Adipocyte (in vitro differentiated cells): ENCODE data around the gene SNTA1.

ENCODE experiments used
- DNase-seq: peaks from one replicate; pipeline ENCODE4 v3.0.0-alpha.2; 2015; ENCODE audit warnings: low read depth
- H3K27me3 ChIP-seq: replicated peaks from 2 replicates; pipeline ENCODE4 v1.7.0; 2013; ENCODE audit warnings: mild to moderate bottlenecking, low read length, moderate library complexity; ENCODE audit not compliant: control insufficient read depth, insufficient read depth
- H3K36me3 ChIP-seq: 2 replicates; pipeline ENCODE4 v1.7.0; 2013; ENCODE audit warnings: low read length, mild to moderate bottlenecking, moderate library complexity; ENCODE audit not compliant: control insufficient read depth, insufficient read depth, severe bottlenecking
- H3K4me1 ChIP-seq: 2 replicates; pipeline ENCODE4 v1.7.0; 2013; ENCODE audit warnings: mild to moderate bottlenecking, low read length, moderate library complexity; ENCODE audit not compliant: control insufficient read depth, insufficient read depth
- H3K4me3 ChIP-seq: 2 replicates; pipeline ENCODE4 v1.7.0; 2013; ENCODE audit warnings: mild to moderate bottlenecking, low read length, moderate library complexity
- H3K9ac ChIP-seq: 2 replicates; pipeline ENCODE4 v1.7.0; 2013; ENCODE audit warnings: mild to moderate bottlenecking, low read length, moderate library complexity
- H3K9me3 ChIP-seq: 2 replicates; pipeline ENCODE4 v1.7.0; 2013; ENCODE audit warnings: mild to moderate bottlenecking, low read length, moderate library complexity; ENCODE audit not compliant: control insufficient read depth

Gene SNTA1

DNA sequence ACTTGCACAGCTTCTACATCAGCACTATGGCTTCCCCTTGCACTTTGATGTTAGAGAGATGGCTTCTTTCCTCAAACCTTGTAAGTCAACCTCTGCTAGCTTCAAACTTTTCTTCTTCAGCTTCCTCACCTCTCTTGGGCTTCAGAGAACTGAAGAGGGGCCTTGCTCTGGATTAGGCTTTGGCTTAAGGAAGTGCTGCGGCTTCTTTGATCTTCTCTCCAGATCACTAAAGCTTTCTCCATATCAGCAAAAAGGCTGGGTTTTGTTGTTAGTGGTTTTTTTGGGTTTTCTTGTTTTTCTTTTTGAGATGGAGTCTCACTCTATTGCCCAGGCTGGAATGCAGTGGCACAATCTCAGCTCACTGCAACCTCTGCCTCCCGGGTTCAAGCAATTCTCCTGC, 66.2 kb downstream of the SNTA1 start:
- H3K4me1 ChIP-seq, result peaks cover 15% of the 10 kb centered on the region
- peaks cover 63% of the 10 kb centered on the region for H3K36me3 ChIP-seq
- DNase-seq, result no peak
- no peaks in the 10 kb centered on the region for H3K27me3 ChIP-seq
- no peaks in the 10 kb centered on the region for H3K9me3 ChIP-seq
- no peak overlapping the region for H3K9ac ChIP-seq
- H3K4me3 ChIP-seq, result no peak overlapping the region

DNA sequence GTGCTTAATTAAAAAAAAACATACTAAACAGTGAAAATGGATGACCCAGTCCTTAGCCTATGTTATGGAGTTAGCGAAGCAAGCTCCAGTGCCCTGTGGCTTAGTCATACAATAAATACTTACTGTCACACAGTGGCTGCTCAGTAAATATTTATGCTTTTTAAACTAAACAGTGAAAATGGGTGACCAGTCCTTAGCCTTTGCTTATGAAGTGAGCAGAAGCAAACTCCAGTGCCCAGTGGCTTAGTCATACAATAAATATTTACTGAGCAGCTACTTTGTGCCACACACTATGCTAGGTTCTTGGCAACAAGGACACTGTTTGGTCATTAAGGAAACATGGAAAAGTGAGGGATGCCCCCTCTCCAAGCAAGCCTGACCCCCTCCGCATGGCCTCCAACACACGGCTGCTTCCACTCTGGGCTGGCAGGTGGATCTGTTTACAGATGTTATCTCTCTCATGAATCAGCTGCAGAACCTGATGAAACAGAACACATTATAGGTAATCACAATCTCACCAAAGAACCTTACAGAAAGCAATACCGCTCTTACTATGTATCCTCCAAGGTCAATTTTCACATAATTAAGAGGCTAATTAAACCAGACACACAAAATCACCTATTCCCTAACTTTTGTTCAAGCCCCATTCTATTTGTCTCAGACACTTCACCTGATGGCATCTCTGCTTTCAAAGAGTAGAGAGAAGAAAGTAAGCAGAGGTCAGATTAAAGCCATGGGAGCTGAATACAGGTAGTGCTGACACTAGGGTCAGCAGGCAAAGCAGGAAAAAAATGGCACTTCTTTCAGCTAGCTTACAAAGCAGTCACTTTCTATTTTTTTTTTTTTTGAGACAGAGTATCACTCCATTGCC, 69.6 kb downstream of the SNTA1 start:
- DNase-seq, result peak; percentile 44
- H3K4me3 ChIP-seq, result no peak overlapping the region
- H3K36me3 ChIP-seq, result peaks cover 69% of the 10 kb centered on the region
- no peak overlapping the region for H3K9ac ChIP-seq
- H3K27me3 ChIP-seq, result no peaks in the 10 kb centered on the region
- no peaks in the 10 kb centered on the region for H3K9me3 ChIP-seq
- H3K4me1 ChIP-seq, result peaks cover 19% of the 10 kb centered on the region

DNA sequence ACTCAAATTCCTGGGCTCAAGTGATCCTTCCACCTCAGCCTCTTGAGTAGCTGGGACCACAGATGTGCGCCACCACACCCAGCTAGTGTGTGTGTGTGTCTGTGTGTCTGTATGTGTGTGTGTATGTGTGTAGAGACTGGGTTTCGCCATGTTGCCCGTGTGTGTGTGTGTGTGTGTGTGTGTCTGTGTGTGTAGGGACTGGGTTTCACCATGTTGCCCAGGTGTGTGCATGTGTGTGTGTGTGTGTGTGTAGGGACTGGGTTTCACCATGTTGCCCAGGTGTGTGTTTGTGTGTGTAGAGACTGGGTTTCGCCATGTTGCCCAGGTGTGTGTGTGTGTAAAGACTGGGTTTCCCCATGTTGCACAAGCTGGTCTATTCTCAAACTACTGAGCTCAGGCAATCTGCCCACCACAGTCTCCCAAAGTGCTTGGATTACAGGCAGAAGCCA, 70.5 kb downstream of the SNTA1 start:
- Histone ChIP-seq H3K4me3 (no peak overlapping the region), H3K9ac (no peak overlapping the region), H3K36me3 (peaks cover 62% of the 10 kb centered on the region), H3K4me1 (peaks cover 15% of the 10 kb centered on the region), H3K9me3 (no peaks in the 10 kb centered on the region), H3K27me3 (no peaks in the 10 kb centered on the region)
- no peak for DNase-seq

- no peaks in the 10 kb centered on the region for H3K27me3 ChIP-seq
- no peak overlapping the region for H3K4me3 ChIP-seq
- peaks cover 74% of the 10 kb centered on the region for H3K36me3 ChIP-seq
- H3K9me3 ChIP-seq, result no peaks in the 10 kb centered on the region
- H3K4me1 ChIP-seq, result peaks cover 14% of the 10 kb centered on the region
- DNase-seq, result no peak
- no peak overlapping the region for H3K9ac ChIP-seq
Measured at GRCh38 chr20:33370291-33370690, 73.3 kb downstream of the SNTA1 start.

DNA sequence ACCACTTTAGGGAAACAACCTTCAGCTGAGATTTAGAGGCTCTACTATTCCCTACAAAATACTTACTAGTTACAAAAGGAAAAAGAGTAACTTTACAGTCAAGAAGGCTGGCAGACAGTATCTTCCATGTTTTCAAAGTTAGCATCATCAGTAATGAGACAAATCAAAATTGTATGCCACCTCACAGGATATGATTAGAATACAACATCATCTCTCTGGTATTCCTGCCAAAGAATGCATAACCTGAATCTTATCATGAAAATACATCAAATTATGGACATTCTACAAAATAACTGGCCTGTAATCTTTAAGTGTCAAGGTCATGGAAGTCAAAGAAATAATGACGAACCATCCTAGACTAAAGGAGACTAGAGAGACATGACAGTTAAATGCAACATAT, 80.7 kb downstream of the SNTA1 start:
- Histone ChIP-seq H3K9me3 (no peaks in the 10 kb centered on the region), H3K36me3 (peaks cover 90% of the 10 kb centered on the region), H3K27me3 (no peaks in the 10 kb centered on the region), H3K9ac (no peak overlapping the region), H3K4me1 (no peaks in the 10 kb centered on the region), H3K4me3 (no peak overlapping the region)
- peak; percentile 8 for DNase-seq

GRCh38 chr20:33359399-33360261, 83.9 kb downstream of the SNTA1 start:
- peaks cover 76% of the 10 kb centered on the region for H3K36me3 ChIP-seq
- H3K4me1 ChIP-seq, result no peaks in the 10 kb centered on the region
- no peak for DNase-seq
- H3K4me3 ChIP-seq, result no peak overlapping the region
- H3K9me3 ChIP-seq, result no peaks in the 10 kb centered on the region
- H3K27me3 ChIP-seq, result no peaks in the 10 kb centered on the region
- H3K9ac ChIP-seq, result no peak overlapping the region
